GM18519 (cell line): ENCODE measurements around the gene ARHGEF4.

ENCODE experiments used
- ATAC-seq: cut with Tn5 transposase; IDR thresholded peaks from one replicate; pipeline ENCODE4 v1.9.1; 2021; ENCODE audit warnings: mild to moderate bottlenecking, moderate library complexity; ENCODE audit not compliant: unreplicated experiment, low FRiP score

Gene ARHGEF4

DNA sequence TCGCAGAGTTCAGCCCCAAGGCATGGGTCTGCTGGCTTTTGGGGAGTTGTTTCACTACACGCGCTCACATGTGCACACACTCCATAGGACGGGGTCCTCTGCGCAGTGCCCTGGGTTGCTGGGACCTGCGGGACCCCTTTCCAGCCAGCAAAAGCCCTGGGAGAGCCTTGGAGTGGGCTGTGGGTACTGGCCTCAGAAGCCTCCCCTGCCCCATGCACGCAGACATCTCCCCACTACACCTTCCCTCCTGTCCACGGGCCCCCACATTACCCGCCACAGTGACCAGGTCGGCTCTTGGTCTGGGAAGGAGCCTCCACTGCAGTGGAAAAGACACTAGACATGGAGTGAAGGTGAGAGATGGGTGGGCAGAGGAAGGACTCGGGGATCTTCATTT lies 208.0 kb downstream of the ARHGEF4 start:
- no peak for ATAC-seq

GRCh38 chr2:131045286-131046027 lies 208.7 kb downstream of the ARHGEF4 start:
- ATAC-seq = no peak

GRCh38 chr2:131046028-131046917 lies 209.6 kb downstream of the ARHGEF4 start:
- no peak for ATAC-seq

- no peak for ATAC-seq
Measured at GRCh38 chr2:131046918-131047652, 210.4 kb downstream of the ARHGEF4 start.

DNA sequence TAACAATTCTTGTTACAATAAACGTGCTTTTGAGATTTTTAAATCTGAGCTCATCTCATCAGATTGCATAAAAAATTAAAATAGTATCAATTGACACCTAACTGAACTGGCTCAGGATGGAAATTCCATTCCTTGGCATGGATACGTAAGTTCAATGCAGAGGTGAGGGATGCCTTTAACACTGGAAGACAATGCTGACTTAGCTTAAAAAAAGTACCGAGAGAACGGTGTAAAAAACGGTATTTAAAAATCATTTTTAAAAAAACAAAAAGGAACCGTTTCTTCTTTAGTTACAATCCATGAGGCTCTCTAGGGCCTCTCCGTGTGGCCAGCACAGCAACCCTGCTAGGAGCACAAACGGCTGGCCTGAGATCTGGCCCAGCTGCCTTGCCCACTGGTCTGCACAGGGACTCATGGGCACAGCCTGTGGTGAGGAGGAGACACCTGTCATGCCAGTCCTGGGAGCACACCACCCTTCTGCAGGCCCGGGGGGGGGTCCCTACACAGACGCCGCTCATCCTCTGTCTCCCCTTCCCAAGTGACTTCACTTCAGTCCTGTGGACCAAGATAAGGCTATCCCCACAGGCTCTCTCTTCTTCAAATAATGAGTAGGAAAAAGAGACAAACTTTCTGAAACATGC lies 211.3 kb downstream of the ARHGEF4 start:
- ATAC-seq = no peak

DNA sequence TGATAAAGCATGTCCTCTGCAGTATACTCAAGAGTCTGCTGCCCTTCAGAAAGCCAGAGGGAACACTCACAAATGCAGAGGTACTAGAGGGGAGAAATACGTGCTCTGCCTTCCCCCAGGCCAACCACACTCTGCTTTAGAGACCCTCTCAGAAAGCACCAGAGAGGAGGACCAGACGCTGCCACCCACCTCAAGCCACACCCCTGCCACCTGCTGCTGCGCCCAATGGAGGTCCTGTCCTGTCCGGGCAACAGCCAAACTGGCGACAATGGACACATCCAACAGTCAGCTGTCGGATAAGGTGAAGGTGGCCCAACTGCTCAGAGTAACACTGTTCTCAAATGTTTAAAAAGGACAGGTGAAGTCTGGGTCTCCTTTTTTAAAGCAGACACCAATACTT lies 211.9 kb downstream of the ARHGEF4 start:
- no peak for ATAC-seq

GRCh38 chr2:131049150-131049718 lies 212.5 kb downstream of the ARHGEF4 start:
- no peak for ATAC-seq

GRCh38 chr2:131050896-131051295 lies 214.2 kb downstream of the ARHGEF4 start:
- no peak for ATAC-seq

DNA sequence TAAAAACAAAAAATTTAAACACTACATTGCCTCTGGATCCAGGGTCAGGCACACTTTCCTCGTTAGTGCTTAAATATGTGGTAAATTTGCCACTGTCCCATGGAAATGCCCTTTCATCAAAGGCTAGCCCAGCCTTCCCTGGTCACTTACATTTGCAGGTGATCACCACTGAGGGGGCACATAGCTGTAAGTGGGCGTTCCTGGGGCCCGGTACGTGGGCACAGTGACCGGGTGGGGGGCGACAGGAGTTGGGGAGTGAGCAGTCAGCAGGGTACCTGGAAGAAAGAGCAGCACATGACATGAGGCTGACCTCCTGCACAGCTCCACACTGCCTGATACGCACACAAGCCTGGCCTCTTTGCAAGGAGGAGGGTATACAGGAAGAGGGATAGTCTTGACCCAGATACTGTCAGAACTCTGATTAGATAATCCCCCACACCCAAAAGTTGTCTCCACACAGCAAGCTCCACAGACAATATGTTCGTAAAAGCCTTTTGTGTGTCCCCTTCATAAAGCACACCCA lies 216.1 kb downstream of the ARHGEF4 start:
- no peak for ATAC-seq

DNA sequence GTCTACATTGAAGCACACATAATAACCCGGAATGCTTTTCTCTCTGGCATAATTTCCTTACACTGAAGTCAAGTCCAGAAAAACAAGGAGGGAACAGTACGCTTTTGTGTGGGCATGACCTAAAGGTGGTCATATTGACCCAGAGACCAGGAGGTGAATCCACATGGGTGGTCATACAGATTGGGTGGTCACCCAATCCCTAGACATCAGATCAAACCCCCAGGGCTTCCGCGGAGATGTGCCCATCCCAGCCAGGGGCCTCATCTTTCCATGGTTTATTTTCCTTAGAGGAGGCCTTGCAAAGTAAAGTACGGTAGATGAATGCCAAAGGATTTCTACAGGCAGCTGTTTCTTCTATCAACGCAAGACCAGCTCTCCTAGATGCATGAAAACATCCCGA lies 217.8 kb downstream of the ARHGEF4 start:
- ATAC-seq = no peak

GRCh38 chr2:131055169-131056065 lies 218.7 kb downstream of the ARHGEF4 start:
- no peak for ATAC-seq

- ATAC-seq = no peak
Measured at GRCh38 chr2:131056204-131056931, 219.7 kb downstream of the ARHGEF4 start.

GRCh38 chr2:131056932-131057287 lies 220.2 kb downstream of the ARHGEF4 start:
- ATAC-seq = no peak

- no peak for ATAC-seq
Measured at GRCh38 chr2:131058214-131058843, 221.6 kb downstream of the ARHGEF4 start.

DNA sequence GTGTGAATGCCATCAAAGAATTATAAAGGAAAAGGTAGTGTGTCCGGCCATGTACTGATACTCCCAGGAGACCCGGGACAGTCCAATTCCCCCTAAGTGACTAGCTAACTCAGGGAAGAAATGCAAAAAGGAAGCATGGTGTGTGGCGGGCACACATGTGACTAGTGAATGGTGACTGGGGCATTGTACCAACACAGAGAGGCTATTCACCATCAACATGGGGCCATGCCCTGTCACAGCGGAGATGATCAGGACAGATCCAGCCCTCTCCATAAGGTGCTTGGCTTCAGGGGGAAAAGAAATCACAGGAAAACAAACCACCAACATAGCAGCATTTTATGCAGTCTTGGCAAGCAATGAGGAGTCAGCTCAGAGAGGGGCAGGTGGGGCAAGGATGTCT lies 222.2 kb downstream of the ARHGEF4 start:
- ATAC-seq = no peak

DNA sequence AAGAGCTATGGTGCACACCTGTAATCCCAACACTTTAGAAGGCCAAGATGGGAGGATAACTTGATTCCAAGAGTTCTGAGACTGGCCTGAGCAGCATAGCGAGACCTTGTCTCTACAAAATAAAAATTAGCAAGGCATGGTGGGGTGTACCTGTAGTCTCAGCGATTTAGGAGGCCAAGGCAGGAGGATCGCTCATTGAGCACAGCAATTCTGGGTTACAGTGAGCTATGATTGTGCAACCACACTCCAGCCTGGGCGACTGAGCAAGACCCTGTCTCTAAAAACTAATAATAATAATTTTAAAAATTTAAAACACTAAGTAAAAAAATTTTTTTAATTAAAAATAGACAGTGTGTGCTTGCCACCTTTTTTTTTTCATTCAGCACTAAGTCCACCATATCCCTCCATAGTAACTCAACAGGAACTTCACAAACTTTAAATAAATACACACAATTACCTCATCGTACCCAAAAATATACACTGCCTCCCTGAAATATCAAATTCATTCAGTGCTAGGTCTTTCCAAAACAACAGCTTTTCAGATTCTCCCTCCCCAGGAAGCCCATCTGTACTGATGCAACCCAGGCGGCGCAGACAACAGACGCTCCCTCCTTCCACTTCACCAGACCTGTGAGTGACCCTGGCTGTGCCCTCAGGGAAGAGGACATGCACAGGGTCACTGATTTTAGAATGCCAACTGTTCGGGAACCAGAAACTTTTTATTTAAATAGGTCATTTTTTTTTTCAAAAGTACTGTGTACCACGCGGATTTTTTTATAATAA lies 227.0 kb downstream of the ARHGEF4 start:
- no peak for ATAC-seq
